KMS-11 (cell line): ENCODE measurements around the gene CENATAC.
"Not testable (repeated sequence)": the region's sequence is repeated elsewhere in the genome, so short reads cannot be mapped to it uniquely, and the experiment has no call there.

Experiments
- H2AFZ ChIP-seq: fragments of 200-600 bp; sonication (generic); 2 replicates; pipeline ENCODE4 v1.6.1; 2016; ENCODE audit warnings: antibody characterized with exemption, mixed run types, low read depth
- H3K27ac ChIP-seq: fragments of 200-600 bp; sonication (generic); 2 replicates; pipeline ENCODE4 v1.6.1; 2016; ENCODE audit warnings: mild to moderate bottlenecking, mixed run types
- H3K27me3 ChIP-seq: fragments of 200-600 bp; sonication (generic); 2 replicates; pipeline ENCODE4 v1.6.1; 2017; ENCODE audit warnings: mild to moderate bottlenecking, low read depth, mixed run types, moderate library complexity; ENCODE audit not compliant: insufficient read depth
- H3K36me3 ChIP-seq: fragments of 200-600 bp; sonication (generic); 2 replicates; pipeline ENCODE4 v1.6.1; 2017; ENCODE audit warnings: mild to moderate bottlenecking, mixed run types; ENCODE audit not compliant: insufficient read depth
- H3K4me1 ChIP-seq: fragments of 200-600 bp; sonication (generic); 2 replicates; pipeline ENCODE4 v1.6.1; 2016; ENCODE audit warnings: mild to moderate bottlenecking, low read depth, mixed run types; ENCODE audit not compliant: poor library complexity, severe bottlenecking
- H3K4me2 ChIP-seq: fragments of 200-600 bp; sonication (generic); 2 replicates; pipeline ENCODE4 v1.7.0; 2016; ENCODE audit warnings: mild to moderate bottlenecking, mixed run types
- H3K4me3 ChIP-seq: fragments of 200-600 bp; sonication (generic); IDR thresholded peaks from 2 replicates; pipeline ENCODE4 v1.6.1; 2017; ENCODE audit warnings: low read depth, low read length, mixed read lengths; ENCODE audit not compliant: insufficient read depth
- H3K79me2 ChIP-seq: fragments of 200-600 bp; sonication (generic); 2 replicates; pipeline ENCODE4 v1.6.1; 2016; ENCODE audit warnings: low read depth, mixed run types; ENCODE audit not compliant: insufficient read depth
- H3K9ac ChIP-seq: fragments of 200-600 bp; sonication (generic); 2 replicates; pipeline ENCODE4 v1.6.1; 2016; ENCODE audit warnings: mild to moderate bottlenecking, mixed run types
- H4K20me1 ChIP-seq: fragments of 200-600 bp; sonication (generic); 2 replicates; pipeline ENCODE4 v1.6.1; 2016; ENCODE audit warnings: mild to moderate bottlenecking, mixed run types; ENCODE audit not compliant: insufficient read depth
- TF ChIP-seq, protein P1 (sequence below): fragments of 200-600 bp; sonication (generic); conservative IDR thresholded peaks from 2 replicates; pipeline ENCODE4 v1.6.1; 2017; ENCODE audit warnings: low read depth, mild to moderate bottlenecking, antibody characterized with exemption, low read length, moderate library complexity, mixed read lengths

Gene CENATAC

DNA sequence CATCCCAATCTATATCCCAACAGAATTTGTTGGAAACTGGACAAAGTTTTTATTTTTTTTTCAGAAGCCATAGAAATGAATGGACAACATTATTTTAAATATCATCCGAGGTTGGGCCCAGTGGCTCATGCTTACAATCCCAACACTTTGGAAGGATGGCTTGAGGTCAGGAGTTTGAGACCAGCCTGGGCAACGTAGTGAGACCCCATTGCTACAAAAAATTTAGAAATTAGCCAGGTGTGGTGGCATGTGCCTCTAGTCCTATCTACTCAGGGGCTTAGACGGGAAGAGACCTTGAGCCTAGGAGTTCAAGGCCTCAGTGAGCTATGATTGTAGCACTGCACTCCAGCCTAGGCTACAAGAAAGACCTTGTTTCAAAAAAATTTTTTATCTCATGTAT lies 36.9 kb downstream of the CENATAC start:
- H3K9ac ChIP-seq = no peak overlapping the region
- H3K36me3 ChIP-seq = no peaks in the 10 kb centered on the region
- TF ChIP-seq, protein P1, sequence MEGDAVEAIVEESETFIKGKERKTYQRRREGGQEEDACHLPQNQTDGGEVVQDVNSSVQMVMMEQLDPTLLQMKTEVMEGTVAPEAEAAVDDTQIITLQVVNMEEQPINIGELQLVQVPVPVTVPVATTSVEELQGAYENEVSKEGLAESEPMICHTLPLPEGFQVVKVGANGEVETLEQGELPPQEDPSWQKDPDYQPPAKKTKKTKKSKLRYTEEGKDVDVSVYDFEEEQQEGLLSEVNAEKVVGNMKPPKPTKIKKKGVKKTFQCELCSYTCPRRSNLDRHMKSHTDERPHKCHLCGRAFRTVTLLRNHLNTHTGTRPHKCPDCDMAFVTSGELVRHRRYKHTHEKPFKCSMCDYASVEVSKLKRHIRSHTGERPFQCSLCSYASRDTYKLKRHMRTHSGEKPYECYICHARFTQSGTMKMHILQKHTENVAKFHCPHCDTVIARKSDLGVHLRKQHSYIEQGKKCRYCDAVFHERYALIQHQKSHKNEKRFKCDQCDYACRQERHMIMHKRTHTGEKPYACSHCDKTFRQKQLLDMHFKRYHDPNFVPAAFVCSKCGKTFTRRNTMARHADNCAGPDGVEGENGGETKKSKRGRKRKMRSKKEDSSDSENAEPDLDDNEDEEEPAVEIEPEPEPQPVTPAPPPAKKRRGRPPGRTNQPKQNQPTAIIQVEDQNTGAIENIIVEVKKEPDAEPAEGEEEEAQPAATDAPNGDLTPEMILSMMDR = no peak
- no peaks in the 10 kb centered on the region for H4K20me1 ChIP-seq
- no peaks in the 10 kb centered on the region for H3K79me2 ChIP-seq
- no peaks in the 10 kb centered on the region for H3K27me3 ChIP-seq
- no peak overlapping the region for H2AFZ ChIP-seq
- no peak overlapping the region for H3K4me3 ChIP-seq
- H3K4me2 ChIP-seq = no peak overlapping the region
- H3K27ac ChIP-seq = no peak overlapping the region
- H3K4me1 ChIP-seq = no peaks in the 10 kb centered on the region

DNA sequence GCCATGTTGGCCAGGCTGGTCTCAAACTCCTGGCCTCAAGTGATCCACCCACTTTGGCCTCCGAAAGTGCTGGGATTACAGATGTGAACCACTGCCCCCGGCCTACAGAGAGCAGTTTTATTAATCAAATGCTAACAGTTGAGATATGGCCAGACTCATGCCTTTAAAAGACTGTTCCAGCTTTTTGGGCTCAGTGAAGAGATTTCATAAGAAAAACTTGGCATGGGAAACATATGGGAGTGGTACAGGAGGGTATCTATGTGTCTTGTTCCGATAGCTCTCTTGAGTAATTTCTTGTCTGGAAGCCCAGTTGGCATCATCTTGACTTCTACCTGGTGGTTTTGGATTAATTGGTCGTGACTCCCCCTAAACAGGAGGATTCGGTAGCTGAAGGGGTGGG lies 40.9 kb downstream of the CENATAC start:
- TF ChIP-seq, protein P1 = no peak
- no peaks in the 10 kb centered on the region for H3K36me3 ChIP-seq
- no peaks in the 10 kb centered on the region for H3K79me2 ChIP-seq
- H3K4me2 ChIP-seq = no peak overlapping the region
- no peak overlapping the region for H3K9ac ChIP-seq
- no peak overlapping the region for H3K4me3 ChIP-seq
- H3K4me1 ChIP-seq = peaks cover 9% of the 10 kb centered on the region
- no peaks in the 10 kb centered on the region for H4K20me1 ChIP-seq
- no peak overlapping the region for H2AFZ ChIP-seq
- no peaks in the 10 kb centered on the region for H3K27me3 ChIP-seq
- no peak overlapping the region for H3K27ac ChIP-seq

DNA sequence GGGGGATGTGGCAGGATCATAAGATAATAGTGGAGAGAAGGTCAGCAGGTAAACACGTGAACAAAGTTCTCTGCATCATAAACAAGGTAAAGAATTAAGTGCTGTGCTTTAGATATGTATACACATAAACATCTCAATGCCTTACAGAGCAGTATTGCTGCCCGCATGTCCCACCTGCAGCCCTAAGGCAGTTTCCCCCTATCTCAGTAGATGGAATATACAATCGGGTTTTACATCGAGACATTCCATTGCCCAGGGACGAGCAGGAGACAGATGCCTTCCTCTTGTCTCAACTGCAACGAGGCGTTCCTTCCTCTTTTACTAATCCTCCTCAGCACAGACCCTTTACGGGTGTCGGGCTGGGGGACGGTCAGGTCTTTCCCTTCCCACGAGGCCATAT lies 41.5 kb downstream of the CENATAC start:
- H3K36me3 ChIP-seq, H2AFZ ChIP-seq, H3K27me3 ChIP-seq, H4K20me1 ChIP-seq, H3K79me2 ChIP-seq, H3K9ac ChIP-seq, H3K27ac ChIP-seq, H3K4me2 ChIP-seq, H3K4me1 ChIP-seq, H3K4me3 ChIP-seq: not testable (repeated sequence)

DNA sequence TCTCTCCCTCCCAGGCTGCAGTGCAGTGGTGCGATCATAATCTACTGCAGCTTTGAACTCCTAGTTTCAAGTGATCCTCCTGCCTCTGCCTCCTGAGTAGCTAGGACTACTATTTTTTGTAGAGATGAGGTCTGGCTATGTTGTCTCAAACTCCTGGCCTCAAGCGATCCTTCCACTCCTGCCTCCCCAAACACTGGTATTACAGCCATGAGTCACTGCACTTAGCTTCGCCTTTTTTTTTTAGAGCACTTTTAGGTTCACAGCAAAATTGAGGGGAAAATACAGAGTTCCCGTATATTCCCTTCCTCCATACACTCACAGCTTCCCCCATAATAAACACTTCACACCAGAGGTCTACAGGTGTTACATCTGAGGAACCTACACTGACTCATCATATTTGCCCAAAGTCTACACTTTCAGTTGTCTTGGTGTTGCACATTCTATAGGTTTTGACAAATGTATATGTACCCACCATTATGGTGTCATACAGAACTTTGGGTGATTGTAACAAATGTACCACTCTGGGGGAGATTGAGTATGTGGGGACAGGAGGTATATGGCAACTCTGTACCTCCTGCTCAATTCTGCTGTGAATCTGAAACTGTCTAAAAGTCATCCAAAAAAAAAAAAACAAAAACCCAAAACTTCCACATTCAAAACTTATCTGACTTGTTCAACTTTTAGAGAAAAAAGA lies 44.0 kb downstream of the CENATAC start:
- H3K4me2 ChIP-seq = no peak overlapping the region; the same call in 1 of the 2 replicates
- H3K27me3 ChIP-seq = no peaks in the 10 kb centered on the region
- H3K4me3 ChIP-seq = no peak overlapping the region
- H3K4me1 ChIP-seq = peaks cover 9% of the 10 kb centered on the region
- no peak overlapping the region for H3K9ac ChIP-seq
- H3K79me2 ChIP-seq = no peaks in the 10 kb centered on the region
- no peaks in the 10 kb centered on the region for H3K36me3 ChIP-seq
- no peak overlapping the region for H2AFZ ChIP-seq
- H4K20me1 ChIP-seq = no peaks in the 10 kb centered on the region
- TF ChIP-seq, protein P1 = no peak
- peak overlapping the region; percentile 35; the same call in 1 of the 2 replicates for H3K27ac ChIP-seq

DNA sequence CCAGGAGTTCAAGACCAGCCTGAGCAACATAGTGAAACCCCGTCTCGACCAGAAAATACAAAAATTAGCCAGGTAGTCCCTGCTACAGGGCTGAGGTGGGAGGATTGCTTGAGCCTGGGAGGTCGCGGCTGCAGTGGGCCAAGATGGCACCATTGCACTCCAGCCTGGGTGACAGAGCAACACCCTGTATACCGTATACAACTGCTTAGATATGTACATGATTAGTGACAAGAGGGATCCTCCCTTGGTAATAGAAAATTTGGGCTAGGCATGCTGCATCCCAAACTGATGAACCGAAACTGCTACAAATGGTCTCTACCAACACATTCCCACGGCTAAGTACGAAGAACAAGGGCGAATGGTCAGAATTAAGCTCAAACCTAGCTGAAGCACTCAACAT lies 45.0 kb downstream of the CENATAC start:
- no peak overlapping the region for H3K9ac ChIP-seq
- no peaks in the 10 kb centered on the region for H3K27me3 ChIP-seq
- H3K4me2 ChIP-seq = no peak overlapping the region
- no peaks in the 10 kb centered on the region for H3K36me3 ChIP-seq
- H2AFZ ChIP-seq = no peak overlapping the region
- TF ChIP-seq, protein P1 = no peak
- no peaks in the 10 kb centered on the region for H3K79me2 ChIP-seq
- H3K4me1 ChIP-seq = peaks cover 9% of the 10 kb centered on the region
- no peak overlapping the region for H3K27ac ChIP-seq
- H3K4me3 ChIP-seq = no peak overlapping the region
- H4K20me1 ChIP-seq = no peaks in the 10 kb centered on the region
